ENCODE results near the gene TPH2.

DNA sequence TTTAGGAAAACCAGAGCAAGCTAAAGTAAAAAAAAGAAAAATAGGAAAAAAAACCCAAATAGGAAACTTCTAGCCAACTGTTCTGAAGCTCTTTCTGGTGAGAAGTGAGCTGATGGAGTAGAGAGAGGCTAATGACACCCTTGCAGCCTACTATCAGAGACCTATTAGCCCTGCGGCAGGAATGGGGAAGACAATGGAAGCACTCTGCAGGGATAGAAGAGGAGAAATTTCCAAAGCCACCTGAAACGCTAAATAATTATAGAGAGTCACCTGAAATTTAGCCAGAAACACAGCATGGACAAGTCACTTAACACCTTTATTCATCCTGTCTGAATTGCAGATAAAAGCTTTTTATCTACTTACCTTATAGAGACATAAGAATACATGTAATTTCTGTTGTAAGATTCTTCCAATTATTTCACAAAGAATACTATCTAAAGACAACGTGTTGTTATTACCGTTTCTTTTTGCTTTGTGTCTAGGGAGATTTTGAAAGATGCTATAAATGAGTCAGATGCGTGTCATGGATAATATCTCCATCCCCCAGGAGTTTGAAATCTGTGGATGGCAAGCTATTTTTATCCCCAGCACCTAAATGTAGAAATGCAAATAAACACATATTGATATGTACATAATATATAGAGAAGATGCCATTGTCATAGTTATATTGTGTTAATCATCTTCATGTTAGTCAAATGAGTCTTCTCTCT is 138.6 kb downstream of the TPH2 start:
- TF ChIP-seq, protein P1, sequence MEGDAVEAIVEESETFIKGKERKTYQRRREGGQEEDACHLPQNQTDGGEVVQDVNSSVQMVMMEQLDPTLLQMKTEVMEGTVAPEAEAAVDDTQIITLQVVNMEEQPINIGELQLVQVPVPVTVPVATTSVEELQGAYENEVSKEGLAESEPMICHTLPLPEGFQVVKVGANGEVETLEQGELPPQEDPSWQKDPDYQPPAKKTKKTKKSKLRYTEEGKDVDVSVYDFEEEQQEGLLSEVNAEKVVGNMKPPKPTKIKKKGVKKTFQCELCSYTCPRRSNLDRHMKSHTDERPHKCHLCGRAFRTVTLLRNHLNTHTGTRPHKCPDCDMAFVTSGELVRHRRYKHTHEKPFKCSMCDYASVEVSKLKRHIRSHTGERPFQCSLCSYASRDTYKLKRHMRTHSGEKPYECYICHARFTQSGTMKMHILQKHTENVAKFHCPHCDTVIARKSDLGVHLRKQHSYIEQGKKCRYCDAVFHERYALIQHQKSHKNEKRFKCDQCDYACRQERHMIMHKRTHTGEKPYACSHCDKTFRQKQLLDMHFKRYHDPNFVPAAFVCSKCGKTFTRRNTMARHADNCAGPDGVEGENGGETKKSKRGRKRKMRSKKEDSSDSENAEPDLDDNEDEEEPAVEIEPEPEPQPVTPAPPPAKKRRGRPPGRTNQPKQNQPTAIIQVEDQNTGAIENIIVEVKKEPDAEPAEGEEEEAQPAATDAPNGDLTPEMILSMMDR (IDR thresholded peaks at IDR 0.05; ENCODE audit: borderline replicate concordance, extremely low read depth, low read length, poor library complexity, severe bottlenecking) = no peak
- no peak for TF ChIP-seq EZH2 (IDR thresholded peaks at IDR 0.05; ENCODE audit: borderline replicate concordance, low read depth, low read length, severe bottlenecking)

Measured in DND-41 (cell line).